K562 (cell line): ENCODE measurements around the gene LCN12. TPM values are rescaled to one million over a fixed set of nuclear protein-coding genes. Genes with fewer than 3 reads are reported as not detected.

Source experiments
- ATAC-seq: fragments of 200-7000 bp; cut with Tn5 transposase; 3 replicates; pipeline ENCODE4 v1.9.1; 2020; ENCODE audit warnings: moderate library complexity
- BruUV-seq: library from RNA; stranded (reverse); fragments of 400-500 nt; replicated peaks from 2 replicates; lab custom pipeline; 2021; lab: Mats Ljungman, UMichigan
- CTCF ChIA-PET: fragments of 300-600 bp; formaldehyde crosslinking; extraction: SDS; loops from one replicate; lab custom pipeline; 2021; ENCODE audit warnings: low intra/inter-chr PET ratio; lab: Yijun Ruan, JAX
- POLR2A ChIA-PET: fragments of 300-600, 350-650 bp; sonication (Branson Sonifier 250); formaldehyde crosslinking; extraction: SDS; loops from one replicate; lab custom pipeline; 2021; ENCODE audit warnings: antibody characterized with exemption, inconsistent platforms; lab: Yijun Ruan, JAX
- DNase-seq, 4 experiments: peaks; one replicate each; pipeline versions ENCODE4 v3.0.0 to v3.0.0-alpha.2; 2011 to 2018; ENCODE audit warnings: low spot score in 3 of 4, mixed read lengths in 3 of 4; ENCODE audit errors: extremely low read depth in 1 of 4
- FAIRE-seq: peaks from 2 replicates; lab custom pipeline; 2011; peaks lifted over from hg19 to GRCh38; lab: Jason Lieb, UNC
- H2AFZ ChIP-seq: 2 replicates; pipeline ENCODE4 v1.6.0; 2011; ENCODE audit warnings: low read depth, low read length, control low read depth, inconsistent platforms
- H3K27ac ChIP-seq: fragments of 200-600 bp; 3 replicates; pipeline ENCODE4 v1.8.0; 2011; ENCODE audit warnings: low read depth, mild to moderate bottlenecking, control low read depth, inconsistent platforms, low read length, moderate library complexity, mixed read lengths; ENCODE audit errors: extremely low read depth
- H3K27me3 ChIP-seq, 2 experiments: fragments of 300-600 bp in 1 of 2; 2 replicates in 1 of 2; 3 replicates in 1 of 2; pipeline versions ENCODE4 v1.6.0 to v1.8.0; 2011; ENCODE audit warnings: inconsistent platforms in 2 of 2, low read length in 2 of 2, mild to moderate bottlenecking in 1 of 2, mixed read lengths in 1 of 2, moderate library complexity in 1 of 2; ENCODE audit not compliant: control insufficient read depth in 2 of 2, insufficient read depth in 2 of 2
- H3K36me3 ChIP-seq: fragments of 300-600 bp; 3 replicates; pipeline ENCODE4 v1.8.0; 2011; ENCODE audit warnings: mild to moderate bottlenecking, low read length, inconsistent platforms; ENCODE audit not compliant: control insufficient read depth, insufficient read depth
- H3K4me1 ChIP-seq, 2 experiments: fragments of 200-600 bp in 1 of 2; replicated peaks in 1 of 2; 2 replicates in 1 of 2; 3 replicates in 1 of 2; pipeline versions ENCODE4 v1.5.1 to v1.8.0; 2011; ENCODE audit warnings: inconsistent platforms in 2 of 2, low read length in 2 of 2, mild to moderate bottlenecking in 1 of 2, mixed read lengths in 1 of 2, moderate library complexity in 1 of 2; ENCODE audit not compliant: control insufficient read depth in 2 of 2, insufficient read depth in 2 of 2
- H3K4me2 ChIP-seq: 2 replicates; pipeline ENCODE4 v1.6.1; 2011; ENCODE audit warnings: low read length, control low read depth, inconsistent platforms, mixed read lengths; ENCODE audit not compliant: insufficient read depth
- H3K4me3 ChIP-seq: fragments of 200-600 bp; sonication (generic), shearing (Covaris generic); 2 replicates; pipeline ENCODE4 v1.5.1; 2016; ENCODE audit warnings: control low read depth, inconsistent platforms
- H3K79me2 ChIP-seq: fragments of 200-600 bp; 3 replicates; pipeline ENCODE4 v1.8.0; 2011; ENCODE audit warnings: low read length, inconsistent platforms; ENCODE audit not compliant: control insufficient read depth, insufficient read depth
- H3K9ac ChIP-seq, 2 experiments: 2 replicates each; pipeline versions ENCODE4 v1.6.0 to v1.6.1; 2011; ENCODE audit warnings: low read depth in 2 of 2, low read length in 2 of 2, control low read depth in 1 of 2, inconsistent platforms in 1 of 2, mild to moderate bottlenecking in 1 of 2, mixed read lengths in 1 of 2; ENCODE audit not compliant: insufficient read depth in 1 of 2
- H3K9me1 ChIP-seq: one replicate; pipeline ENCODE4 v1.6.0; 2011; ENCODE audit warnings: inconsistent platforms, mild to moderate bottlenecking, low read length, moderate library complexity; ENCODE audit not compliant: control insufficient read depth, insufficient read depth
- H3K9me3 ChIP-seq: replicated peaks from 2 replicates; pipeline ENCODE4 v1.5.1; 2011; ENCODE audit warnings: low read depth, low read length, inconsistent platforms; ENCODE audit not compliant: control insufficient read depth, insufficient read depth
- H4K20me1 ChIP-seq: replicated peaks from 2 replicates; pipeline ENCODE4 v1.6.1; 2011; ENCODE audit warnings: low read length, inconsistent platforms, mixed read lengths; ENCODE audit not compliant: control insufficient read depth, insufficient read depth
- EP300 ChIP-seq: IDR thresholded peaks from 2 replicates; pipeline ENCODE4 v1.6.1; 2012; ENCODE audit warnings: low read length, improper control_type of control experiment
- FIP1L1 ChIP-seq: fragments of 200-400 bp; formaldehyde crosslinking; IDR thresholded peaks from 2 replicates; pipeline ENCODE4 v1.6.1; 2018; ENCODE audit warnings: mild to moderate bottlenecking, low read depth, low read length; ENCODE audit not compliant: poor library complexity, severe bottlenecking
- FOXJ2 ChIP-seq: fragments of 200-800 bp; sonication (Bioruptor generic); IDR thresholded peaks from 2 replicates; pipeline ENCODE4 v1.6.1; 2016; ENCODE audit warnings: missing genetic modification characterization, missing compliant biosample characterization
- FOXP4 ChIP-seq: sonication (generic); formaldehyde crosslinking; IDR thresholded peaks from 2 replicates; pipeline ENCODE4 v1.8.0; 2022; ENCODE audit warnings: mild to moderate bottlenecking, missing genetic modification reagents, borderline replicate concordance
- HDAC2 ChIP-seq: fragments of 450-650 bp; IDR thresholded peaks from 2 replicates; pipeline ENCODE4 v1.6.1; 2016; ENCODE audit warnings: mild to moderate bottlenecking
- POLR2G ChIP-seq: fragments of 200-400 bp; formaldehyde crosslinking; IDR thresholded peaks from 2 replicates; pipeline ENCODE4 v1.6.1; 2017; ENCODE audit warnings: low read depth, mild to moderate bottlenecking, antibody characterized with exemption, low read length, moderate library complexity
- PRDM10 ChIP-seq: fragments of 450-650 bp; IDR thresholded peaks from 2 replicates; pipeline ENCODE4 v1.6.1; 2018; ENCODE audit not compliant: partially characterized antibody
- RBFOX2 ChIP-seq: fragments of 200-400 bp; formaldehyde crosslinking; IDR thresholded peaks from 2 replicates; pipeline ENCODE4 v1.6.1; 2017; ENCODE audit warnings: low read depth, mild to moderate bottlenecking, low read length, moderate library complexity
- ZBED1 ChIP-seq: IDR thresholded peaks from 2 replicates; pipeline ENCODE4 v1.6.1; 2014
- ZNF780A ChIP-seq: fragments of 250-450 bp; sonication (Bioruptor Pico); IDR thresholded peaks from 2 replicates; pipeline ENCODE4 v1.5.0; 2021; ENCODE audit warnings: mild to moderate bottlenecking
- WGBS: fragments of 100-300 bp; shearing (Covaris generic); methylation state at CpG from one replicate; pipeline ENCODE4 v1.1.6; 2016; ENCODE audit warnings: low coverage, mixed read lengths; ENCODE audit not compliant: insufficient coverage; ENCODE audit errors: missing lambda C conversion rate; 5-methylcytosine and 5-hydroxymethylcytosine counted together
- in situ Hi-C: fragments of 300-500 bp; cut with MboI; formaldehyde crosslinking; loops from 4 replicates; pipeline ENCODE4 v1.15.0; 2018; ENCODE audit warnings: inconsistent platforms, mixed read lengths
- intact Hi-C: fragments of 100-400 bp; cut with micrococcal nuclease; formaldehyde crosslinking; loops from 2 replicates; pipeline ENCODE4 v1.14.2; 2022
- polyA plus RNA-seq, 8 experiments: library from polyadenylated mRNA; depleted of rRNA in 4 of 8; stranded (reverse) in 5 of 8; unstranded in 3 of 8; fragments of >200 nt; fragmentation: Nextera tagmentation in 2 of 8; fragmentation: Illumina TruSeq in 1 of 8; extraction: Ambion mirVana in 2 of 8; extraction: Trizol in 1 of 8; gene quantifications; 2 replicates each; pipeline versions ENCODE4 v1.2.1 to v1.2.3, GENCODE V29; 2011 to 2014; ENCODE audit warnings: inconsistent platforms in 1 of 8, missing spikeins in 1 of 8
- total RNA-seq, 7 experiments: library from RNA; depleted of rRNA in 6 of 7; stranded (reverse); fragments of >200 nt in 6 of 7; fragmentation: Illumina TruSeq in 2 of 7; extraction: Trizol in 2 of 7; gene quantifications; 2 replicates each; pipeline versions ENCODE4 v1.2.1 to v1.2.3, GENCODE V29; 2011 to 2021; ENCODE audit warnings: low replicate concordance in 1 of 7

Gene LCN12
- total and polyA plus RNA-seq, 9 of the 15 experiments (the other 6 are each of a cell fraction or from before 2014, with no cell fraction given): 0.05 TPM; not detected in 8

- H3K27ac ChIP-seq: no peak overlapping the region
- H3K27me3 ChIP-seq: no peaks in the 10 kb centered on the region
- intact Hi-C loops: loop anchor here (5.0 kb wide), 1 partner anchor 93 kb away; the partner anchor contains the start of gene PHPT1
- no peaks in the 10 kb centered on the region for H4K20me1 ChIP-seq
- ChIA-PET POLR2A (interaction anchor here (0.6 to 1.8 kb wide), 2 partner anchors 14 to 29 kb away, joined by 3 to 4 read pairs; no protein-coding TSS in a partner anchor), CTCF (no interaction called here)
- peaks cover 26% of the 10 kb centered on the region for H3K79me2 ChIP-seq
- no peak overlapping the region for H3K4me2 ChIP-seq
- no peak for DNase-seq
- BruUV-seq: no TSS peak
- no peak overlapping the region for H3K9ac ChIP-seq
- H3K9me3 ChIP-seq: no peaks in the 10 kb centered on the region
- H3K4me3 ChIP-seq: no peak overlapping the region
- peaks cover 11 to 60% of the 10 kb centered on the region in 2 experiments for H3K4me1 ChIP-seq
- TF ChIP-seq EP300 (no peak), POLR2G (peak; percentile 46; the same call in 1 of the 2 replicates), FOXJ2 (tag) (no peak), HDAC2 (no peak), FIP1L1 (no peak), ZBED1 (no peak), RBFOX2 (peak; percentile 12; the same call in 1 of the 2 replicates), PRDM10 (no peak), FOXP4 (CRISPR knock-in tag) (no peak), ZNF780A (no peak)
- in situ Hi-C loops: no loop called here
- no peak for ATAC-seq
- FAIRE-seq: no peak
- no peak overlapping the region for H2AFZ ChIP-seq
- WGBS: 94% methylated on average over 11 of the region's 16 CpGs
- H3K36me3 ChIP-seq: peaks cover 54% of the 10 kb centered on the region; the same call in 2 of the 3 replicates
- H3K9me1 ChIP-seq: peaks cover 3% of the 10 kb centered on the region
Observed at GRCh38 chr9:136939996-136940525, 12.0 kb upstream of the LCN12 start.
